MM.1S (cell line): ENCODE results near the gene FRY.

Source experiments
- EZH2 ChIP-seq: fragments of 300-600 bp; sonication (generic); optimal IDR thresholded peaks from 2 replicates; pipeline ENCODE3; 2017; ENCODE audit warnings: low read depth, mild to moderate bottlenecking, antibody characterized with exemption, low read length, mixed read lengths
- EZH2phosphoT487 ChIP-seq: fragments of 300-600 bp; sonication (generic); IDR thresholded peaks from 2 replicates; pipeline ENCODE4 v1.6.1; 2018; ENCODE audit warnings: antibody characterized with exemption, low read length
- TF ChIP-seq, protein P1 (sequence below): fragments of 300-600 bp; sonication (generic); IDR thresholded peaks from 2 replicates; pipeline ENCODE4 v1.5.1; 2016; ENCODE audit warnings: antibody characterized with exemption, low read length, mixed read lengths

GRCh38 chr13:32281096-32281495 is 249.5 kb downstream of the FRY start:
- TF ChIP-seq, protein P1, sequence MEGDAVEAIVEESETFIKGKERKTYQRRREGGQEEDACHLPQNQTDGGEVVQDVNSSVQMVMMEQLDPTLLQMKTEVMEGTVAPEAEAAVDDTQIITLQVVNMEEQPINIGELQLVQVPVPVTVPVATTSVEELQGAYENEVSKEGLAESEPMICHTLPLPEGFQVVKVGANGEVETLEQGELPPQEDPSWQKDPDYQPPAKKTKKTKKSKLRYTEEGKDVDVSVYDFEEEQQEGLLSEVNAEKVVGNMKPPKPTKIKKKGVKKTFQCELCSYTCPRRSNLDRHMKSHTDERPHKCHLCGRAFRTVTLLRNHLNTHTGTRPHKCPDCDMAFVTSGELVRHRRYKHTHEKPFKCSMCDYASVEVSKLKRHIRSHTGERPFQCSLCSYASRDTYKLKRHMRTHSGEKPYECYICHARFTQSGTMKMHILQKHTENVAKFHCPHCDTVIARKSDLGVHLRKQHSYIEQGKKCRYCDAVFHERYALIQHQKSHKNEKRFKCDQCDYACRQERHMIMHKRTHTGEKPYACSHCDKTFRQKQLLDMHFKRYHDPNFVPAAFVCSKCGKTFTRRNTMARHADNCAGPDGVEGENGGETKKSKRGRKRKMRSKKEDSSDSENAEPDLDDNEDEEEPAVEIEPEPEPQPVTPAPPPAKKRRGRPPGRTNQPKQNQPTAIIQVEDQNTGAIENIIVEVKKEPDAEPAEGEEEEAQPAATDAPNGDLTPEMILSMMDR, result no peak
- TF ChIP-seq EZH2, result no peak
- TF ChIP-seq EZH2phosphoT487, result no peak
